Activated CD4-positive, CD25-positive, alpha-beta regulatory T cell treated with anti-CD3 and anti-CD28 coated beads, Interleukin-2, amount 50 U/mL, for 72 hours (primary cell): Measurements from ENCODE around the gene SIRT1.
A peak's percentile ranks its signal among the peaks of the same experiment; 100 is the strongest.
"Not testable (repeated sequence)": the region's sequence is repeated elsewhere in the genome, so short reads cannot be mapped to it uniquely, and the experiment has no call there.

Experiments
- DNase-seq: peaks from one replicate; pipeline ENCODE4 v3.0.0; 2021

Gene SIRT1

GRCh38 chr10:67884313-67884841, at the start of gene SIRT1:
SIRT1 (plus strand) TSS chr10:67884656; CDS start chr10:67884722, 66 bp downstream.
- peak; percentile 93 for DNase-seq

GRCh38 chr10:67835541-67836394, 48.7 kb upstream of the SIRT1 start:
- DNase-seq = not testable (repeated sequence)

DNA sequence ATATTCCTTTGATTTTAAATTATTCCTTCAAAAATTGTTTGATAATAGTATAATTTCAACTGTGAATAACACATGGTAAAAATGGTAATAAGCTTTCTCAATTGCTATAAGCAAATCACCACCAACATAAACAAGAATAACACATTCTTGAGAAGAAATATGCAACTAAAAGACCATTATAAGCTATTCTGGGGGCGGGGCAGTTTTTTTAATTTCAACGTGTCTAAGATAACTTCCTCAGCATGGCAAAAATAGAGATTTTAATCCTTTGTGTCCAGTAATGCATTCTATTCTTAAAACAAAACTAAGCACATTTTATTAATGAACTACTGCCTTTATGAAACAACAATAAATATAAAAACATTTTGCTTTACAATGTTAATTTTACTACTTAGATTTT, 48.0 kb upstream of the SIRT1 start:
- no peak for DNase-seq

GRCh38 chr10:67836972-67837371, 47.5 kb upstream of the SIRT1 start:
- no peak for DNase-seq

- no peak for DNase-seq
Measured at GRCh38 chr10:67837541-67838314, 46.7 kb upstream of the SIRT1 start, which contains the start of gene DNAJC12. DNAJC12 (minus strand) TSS chr10:67838188; CDS start chr10:67838011, 177 bp downstream.

- not testable (repeated sequence) for DNase-seq
Measured at GRCh38 chr10:67839511-67839910, 44.9 kb upstream of the SIRT1 start.

- no peak for DNase-seq
Measured at GRCh38 chr10:67839951-67840350, 44.5 kb upstream of the SIRT1 start.

- no peak for DNase-seq
Measured at GRCh38 chr10:67841737-67842136, 42.7 kb upstream of the SIRT1 start.

DNA sequence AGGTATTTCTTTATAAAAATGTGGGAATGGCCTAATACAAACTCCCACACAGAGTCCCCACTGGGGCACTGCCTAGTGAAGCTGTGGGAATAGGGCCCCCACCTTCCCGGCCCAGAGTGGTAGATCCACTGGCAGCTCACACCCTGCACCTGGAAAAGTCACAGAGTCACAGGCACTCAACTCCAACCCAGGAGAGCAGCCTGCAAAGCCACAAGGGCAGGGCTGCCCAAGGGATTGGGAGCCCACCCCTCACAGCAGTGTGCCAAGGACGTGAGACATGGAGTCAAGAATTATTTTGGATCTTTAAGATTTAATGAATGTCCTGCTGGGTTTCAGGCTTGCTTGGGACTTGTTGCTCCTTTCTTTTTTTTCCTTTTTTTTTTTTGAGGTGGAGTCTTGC, 41.2 kb upstream of the SIRT1 start:
- no peak for DNase-seq

DNA sequence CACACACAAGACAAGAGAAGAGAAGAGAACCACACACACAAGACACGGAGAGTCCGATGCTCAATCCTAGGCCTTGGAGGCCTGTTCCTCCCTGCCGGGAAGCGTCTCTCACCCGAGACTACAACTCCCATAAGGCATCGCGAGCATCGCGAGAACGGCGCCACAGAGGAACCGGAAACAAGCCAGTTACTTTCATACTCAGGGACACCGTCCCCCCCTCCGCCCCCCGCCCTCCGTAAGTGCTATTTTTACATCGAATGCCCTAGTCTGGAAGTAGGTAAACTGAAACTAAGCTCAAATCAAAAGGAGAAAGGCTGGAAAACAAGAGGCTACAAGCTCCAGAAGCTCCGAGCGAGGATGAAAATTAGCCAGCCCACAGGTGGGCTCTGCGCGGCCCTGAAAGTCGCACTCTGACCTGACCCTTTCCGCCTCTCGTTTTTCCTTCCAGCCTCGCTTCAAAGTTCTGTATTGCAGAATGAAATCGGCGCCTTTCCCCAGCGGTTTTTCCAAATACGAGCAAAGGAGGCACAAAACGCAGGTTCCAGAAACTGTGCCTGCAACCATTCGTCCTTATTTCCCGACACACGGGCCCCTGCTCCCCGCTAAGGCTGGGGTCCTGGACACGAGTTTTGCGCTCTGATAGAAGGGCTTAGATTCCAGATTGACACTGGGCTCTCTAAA, 35.0 kb upstream of the SIRT1 start:
- peak; percentile 92 for DNase-seq

DNA sequence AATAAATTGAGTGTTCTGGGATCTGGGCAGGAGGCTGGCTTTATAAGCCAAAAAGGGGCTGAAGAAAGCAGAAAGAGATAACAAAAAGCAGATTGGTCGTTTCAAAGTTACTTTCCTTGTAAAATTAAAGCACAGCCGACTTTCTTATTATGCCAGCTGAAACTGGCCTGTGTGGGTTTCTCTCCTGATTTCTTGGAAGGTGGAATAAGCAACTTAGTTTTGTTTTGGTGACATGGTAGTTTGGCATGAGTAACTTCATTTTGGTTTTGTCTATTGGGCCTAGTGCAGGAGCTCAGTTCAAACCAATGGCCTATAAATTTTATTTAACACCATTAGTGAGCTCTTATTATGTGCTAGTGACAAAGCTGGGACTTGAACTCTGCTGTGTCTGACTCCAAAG, 33.3 kb upstream of the SIRT1 start:
- DNase-seq = no peak

DNA sequence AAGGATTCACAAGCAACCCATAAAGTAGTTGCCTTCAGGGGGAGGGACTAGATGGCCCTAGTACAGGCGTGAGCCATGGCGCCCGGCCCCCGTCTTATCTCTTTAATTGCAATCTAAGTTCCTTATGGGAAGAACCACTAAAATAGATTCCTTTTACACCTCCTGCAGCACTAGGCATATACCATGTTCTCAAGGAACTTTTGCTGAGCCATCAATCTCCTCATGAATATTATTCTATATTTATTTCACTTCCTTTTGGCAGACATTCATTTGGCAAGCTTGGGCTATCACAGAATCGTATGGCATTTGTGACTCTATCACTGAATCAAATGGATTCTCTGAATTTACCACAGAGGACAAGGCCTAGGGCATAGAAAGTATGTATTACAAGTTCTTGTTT, 31.7 kb upstream of the SIRT1 start:
- no peak for DNase-seq

DNA sequence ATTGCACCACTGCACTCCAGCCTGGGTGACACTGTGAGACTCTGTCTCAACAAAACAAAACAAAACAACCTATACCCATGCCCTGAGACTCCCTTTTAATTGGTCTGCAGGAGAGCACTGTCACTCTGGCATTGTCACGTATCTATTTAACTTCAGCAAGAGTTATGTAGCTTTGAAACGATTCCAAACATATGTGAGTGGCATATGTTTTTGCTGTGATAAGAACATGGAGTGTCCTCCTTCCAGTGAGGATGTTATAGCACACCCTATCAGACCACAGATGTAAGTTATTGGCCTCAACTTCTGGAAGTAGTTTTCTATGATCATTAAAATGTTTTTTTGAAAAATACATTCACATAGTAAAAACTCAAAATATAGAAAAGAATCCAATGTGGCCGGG, 30.9 kb upstream of the SIRT1 start:
- DNase-seq = no peak

GRCh38 chr10:67858971-67859370, 25.5 kb upstream of the SIRT1 start:
- DNase-seq = no peak

DNA sequence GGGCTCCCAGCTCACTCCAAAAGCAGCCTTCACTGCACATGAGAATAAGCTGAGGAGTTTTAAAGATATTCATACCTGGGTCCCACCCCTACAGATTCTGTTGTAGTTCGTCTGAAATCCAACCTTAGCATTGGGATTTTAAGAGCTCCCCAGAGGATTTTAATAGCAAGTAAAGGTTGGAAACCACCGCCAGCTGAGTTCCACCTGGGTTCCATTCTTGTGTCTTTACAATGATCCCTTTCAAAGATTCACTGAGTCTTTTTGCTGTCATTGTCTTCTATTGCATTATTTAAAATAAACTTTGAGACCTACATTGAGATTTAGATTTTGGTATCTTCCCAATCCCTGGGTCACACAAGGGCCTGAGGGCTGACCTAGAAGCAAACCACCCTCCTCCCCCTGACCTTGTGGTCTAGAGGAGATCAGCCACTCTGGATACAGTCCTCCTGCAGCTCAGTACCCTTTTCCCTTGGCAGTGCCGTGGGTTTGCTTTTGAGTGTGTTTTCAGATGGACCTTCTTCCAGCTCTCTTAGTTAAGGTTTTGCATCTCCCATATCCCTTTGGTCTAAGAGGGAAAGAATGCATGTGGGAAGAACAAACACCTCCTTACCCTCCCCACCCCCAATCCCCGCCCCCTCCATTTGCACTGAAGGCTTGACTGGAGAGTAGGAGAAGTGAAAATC, 22.6 kb upstream of the SIRT1 start:
- no peak for DNase-seq

DNA sequence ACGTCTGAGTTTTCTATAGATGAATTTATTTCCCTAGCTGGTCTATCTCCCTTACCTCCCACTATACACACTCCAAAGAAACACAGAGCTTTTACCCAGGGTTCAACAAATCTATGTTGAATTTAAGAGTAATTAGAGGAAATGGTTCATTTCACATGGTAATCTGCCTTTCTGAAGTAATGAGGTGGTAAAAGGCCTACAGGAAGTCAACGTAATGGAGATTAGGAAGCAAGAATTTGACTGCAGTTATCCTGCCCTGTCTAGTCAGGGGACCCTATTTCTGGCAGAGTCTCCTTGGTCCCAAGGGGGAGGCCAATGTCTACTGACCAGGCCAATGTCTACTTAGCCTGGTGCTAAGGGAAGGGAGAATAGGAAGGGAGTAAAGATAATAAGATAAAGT, 21.4 kb upstream of the SIRT1 start:
- no peak for DNase-seq

DNA sequence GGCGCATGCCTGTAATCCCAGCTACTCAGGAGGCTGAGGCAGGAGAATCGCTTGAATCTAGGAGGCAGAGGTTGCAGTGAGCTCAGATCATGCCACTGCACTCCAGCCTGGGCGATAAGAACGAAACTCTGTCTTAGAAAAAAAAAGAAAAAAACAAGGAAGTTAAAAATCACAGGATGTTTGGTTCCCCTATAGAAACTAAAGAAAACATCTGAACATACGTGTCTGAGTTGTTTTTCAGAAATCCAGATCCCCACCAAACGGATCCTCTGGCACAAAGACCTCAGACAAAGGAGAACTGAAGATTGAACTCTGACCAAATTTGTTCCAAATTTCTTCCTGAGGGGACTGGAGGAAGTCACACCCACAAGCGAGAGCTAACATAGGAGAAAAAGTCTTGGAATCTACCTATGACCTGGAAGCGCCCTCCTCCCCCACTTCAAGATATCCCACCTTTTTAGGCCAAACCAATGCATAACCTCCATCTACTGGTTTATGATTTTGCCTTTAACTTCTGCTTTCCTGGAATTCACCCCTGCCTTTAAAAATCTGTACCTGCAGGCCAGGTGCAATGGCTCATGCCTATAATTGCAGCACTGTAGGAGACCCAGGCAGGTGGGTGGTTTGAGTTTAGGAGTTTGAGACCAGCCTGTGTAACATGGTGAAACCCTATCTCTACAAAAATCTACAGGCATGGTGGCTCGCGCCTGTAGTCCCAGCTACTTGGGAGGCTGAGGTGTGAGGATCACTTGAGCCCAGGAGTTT, 19.7 kb upstream of the SIRT1 start:
- no peak for DNase-seq

DNA sequence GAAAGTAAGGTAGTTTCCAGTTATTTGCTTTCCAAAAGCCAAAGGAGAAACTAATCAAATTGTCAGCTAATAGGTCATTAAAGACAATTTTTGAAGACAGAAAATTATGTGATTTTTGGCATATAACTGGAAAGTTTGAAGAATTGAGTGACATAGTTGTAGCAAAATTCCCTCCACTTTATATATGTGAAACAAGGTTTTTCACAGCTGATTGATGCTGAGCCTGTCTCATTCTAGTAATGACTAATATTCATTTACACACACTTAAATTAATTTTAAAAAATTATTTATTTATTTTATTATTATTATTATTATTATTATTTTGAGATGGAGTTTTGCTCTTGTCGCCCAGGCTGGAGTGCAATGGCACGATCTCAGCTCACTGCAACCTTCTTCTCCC, 16.3 kb upstream of the SIRT1 start:
- no peak for DNase-seq

DNA sequence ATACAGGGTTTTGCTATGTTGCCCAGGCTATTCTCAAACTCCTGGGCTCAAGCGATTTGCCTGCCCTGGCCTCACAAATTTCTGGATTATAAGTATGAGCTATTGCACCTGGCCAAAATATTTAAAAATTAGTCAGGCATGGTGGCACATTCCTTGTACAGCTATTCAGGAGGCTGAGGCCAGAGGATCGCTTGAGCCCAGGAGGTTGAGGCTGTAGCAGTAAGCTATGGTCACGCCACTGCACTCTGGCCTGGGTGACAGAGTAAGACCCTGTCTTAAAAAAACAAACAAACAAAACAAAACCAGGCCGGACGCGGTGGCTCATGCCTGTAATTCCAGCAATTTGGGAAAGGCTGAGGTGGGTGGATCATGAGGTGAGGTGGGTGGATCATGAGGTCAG, 14.5 kb upstream of the SIRT1 start:
- no peak for DNase-seq

- DNase-seq = no peak
Measured at GRCh38 chr10:67875340-67876238, 8.9 kb upstream of the SIRT1 start.

DNA sequence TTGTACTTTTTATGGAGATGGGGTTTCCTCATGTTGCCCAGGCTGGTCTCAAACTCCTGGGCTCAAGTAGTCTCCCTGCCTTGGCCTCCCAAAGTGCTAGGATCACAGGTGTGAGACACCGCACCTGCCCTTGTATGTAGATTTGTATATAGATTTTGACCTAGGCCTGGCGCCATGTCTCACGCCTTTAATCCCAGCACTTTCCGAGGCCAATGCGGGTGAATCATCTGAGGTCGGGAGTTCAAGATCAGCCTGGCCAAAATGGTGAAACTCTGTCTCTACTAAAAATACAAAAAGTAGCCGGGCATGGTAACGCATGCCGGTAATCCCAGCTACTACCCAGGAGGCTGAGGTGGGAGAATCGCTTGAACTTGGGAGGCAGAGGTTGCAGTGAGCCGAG, 7.0 kb upstream of the SIRT1 start:
- not testable (repeated sequence) for DNase-seq
